H1 (cell line): Measurements from ENCODE around the gene MBNL1.

Experiments used
- KDM1A ChIP-seq: fragments of 200-600, 300-600 bp; sonication (generic); IDR thresholded peaks from 2 replicates; pipeline ENCODE4 v1.7.1; 2016; ENCODE audit warnings: mild to moderate bottlenecking, low read length, borderline replicate concordance
- POLR2A ChIP-seq, 2 experiments: IDR thresholded peaks; 1 replicate in 1 of 2; 2 replicates in 1 of 2; pipeline ENCODE4 v1.6.1; 2011; ENCODE audit warnings: low read depth in 2 of 2, low read length in 2 of 2, mild to moderate bottlenecking in 2 of 2; ENCODE audit errors: control extremely low read depth in 1 of 2
- POLR2AphosphoS5 ChIP-seq: IDR thresholded peaks from 2 replicates; pipeline ENCODE4 v1.6.1; 2011; ENCODE audit warnings: low read depth, low read length

DNA sequence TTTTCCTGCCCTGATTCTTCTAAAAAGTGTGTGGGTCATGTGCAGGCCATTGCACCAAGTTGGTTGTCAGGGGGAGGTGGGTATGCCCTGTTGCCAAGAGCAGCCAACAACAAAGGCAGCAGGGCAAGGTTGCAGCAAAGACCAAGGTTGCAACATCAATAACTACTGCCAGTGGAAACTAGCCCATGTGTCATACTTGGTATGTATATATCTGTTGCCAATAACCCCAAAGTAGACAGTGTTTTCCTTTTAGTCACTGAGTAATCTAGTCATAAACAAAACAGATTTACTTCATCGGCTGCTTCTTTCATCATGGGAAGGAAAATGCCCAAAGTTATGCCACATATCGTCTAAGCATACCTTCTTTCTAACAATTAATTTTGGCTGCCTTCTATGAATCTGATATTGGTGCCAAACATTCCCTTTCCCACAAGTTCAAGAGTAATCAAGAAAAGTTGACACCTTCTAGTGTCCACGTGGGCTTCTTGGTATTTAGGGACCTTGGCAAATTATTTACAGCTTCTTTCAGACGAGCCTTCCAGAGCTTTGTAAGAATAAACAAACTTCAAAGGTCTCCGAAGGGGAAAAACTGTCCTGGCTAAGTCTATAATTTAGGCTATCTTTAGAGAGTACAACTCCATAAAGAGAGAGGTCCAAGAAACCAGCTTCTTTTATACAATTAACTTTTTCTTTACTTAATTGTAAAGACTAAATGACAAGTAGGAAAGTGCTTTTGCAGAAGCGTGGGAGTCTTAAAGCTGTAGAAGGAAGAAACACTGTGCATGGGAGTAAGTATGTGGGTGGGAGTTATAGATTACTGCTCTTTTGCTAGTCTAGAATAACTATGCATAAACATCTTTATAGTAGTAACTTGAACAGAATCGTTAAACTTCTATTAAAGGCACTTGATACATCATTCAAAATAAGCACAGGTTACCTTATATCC is 10.0 kb upstream of the MBNL1 start:
- TF ChIP-seq POLR2A (IDR thresholded peaks at IDR 0.05; ENCODE audit: control extremely low read depth in 1 of 2, low read depth in 2 of 2, low read length in 2 of 2) (no peak), POLR2AphosphoS5 (no peak), KDM1A (no peak)
